GM12878 (cell line): ENCODE results near the gene SLC2A1. TPM values are rescaled to one million over a fixed set of nuclear protein-coding genes. Genes with fewer than 3 reads are reported as not detected.

ENCODE experiments used
- ATF2 ChIP-seq: IDR thresholded peaks from 2 replicates; pipeline ENCODE4 v1.6.1; 2012; ENCODE audit warnings: low read length, inconsistent platforms
- MLLT1 ChIP-seq: fragments of 450-650 bp; IDR thresholded peaks from 2 replicates; pipeline ENCODE4 v1.6.1; 2016; ENCODE audit warnings: mild to moderate bottlenecking
- SKIL ChIP-seq: fragments of 450-650 bp; IDR thresholded peaks from 2 replicates; pipeline ENCODE4 v1.6.1; 2017; ENCODE audit warnings: mild to moderate bottlenecking, low read depth, inconsistent platforms; ENCODE audit not compliant: poor library complexity, severe bottlenecking
- STAT1 ChIP-seq: fragments of 450-650 bp; conservative IDR thresholded peaks from 2 replicates; pipeline ENCODE4 v1.6.1; 2014; ENCODE audit warnings: antibody characterized with exemption, mild to moderate bottlenecking
- ZNF687 ChIP-seq: fragments of 450-650 bp; IDR thresholded peaks from 2 replicates; pipeline ENCODE4 v1.6.1; 2017; ENCODE audit warnings: mild to moderate bottlenecking, moderate library complexity
- polyA plus RNA-seq, 11 experiments: library from polyadenylated mRNA; depleted of rRNA in 4 of 11; unstranded in 6 of 11; stranded (reverse) in 5 of 11; fragments of >200 nt; fragmentation: Nextera tagmentation in 4 of 11; fragmentation: Illumina TruSeq in 1 of 11; extraction: Ambion mirVana in 4 of 11; extraction: Trizol in 1 of 11; gene quantifications; 1 replicate in 1 of 11; 2 replicates in 10 of 11; pipeline versions ENCODE4 v1.2.1 to v1.2.3, GENCODE V29; 2011 to 2016; ENCODE audit warnings: inconsistent platforms in 2 of 11, missing spikeins in 2 of 11, low read depth in 1 of 11
- total RNA-seq, 4 experiments: library from RNA; depleted of rRNA in 3 of 4; stranded (reverse); fragments of >200 nt in 3 of 4; fragmentation: Illumina TruSeq in 1 of 4; extraction: Trizol in 1 of 4; gene quantifications; 2 replicates each; pipeline versions ENCODE4 v1.2.1 to v1.2.3, GENCODE V29; 2013 to 2021

The SLC2A1 gene
- total and polyA plus RNA-seq, 10 of the 15 experiments (the other 5 are each of a cell fraction or from before 2014, with no cell fraction given): 5.7 to 66.0 (median 44.2) TPM

GRCh38 chr1:42973799-42974198 lies 15.1 kb upstream of the SLC2A1 start (continued):
- TF ChIP-seq ZNF687: no peak
- no peak for TF ChIP-seq ATF2
- no peak for TF ChIP-seq SKIL
- TF ChIP-seq STAT1: no peak
- TF ChIP-seq MLLT1: no peak
